Activated CD4-positive, CD25-positive, alpha-beta regulatory T cell treated with anti-CD3 and anti-CD28 coated beads, Interleukin-2, amount 50 U/mL, for 24 hours (primary cell): ENCODE data around the gene TCF4.

ENCODE experiments used
- ATAC-seq, 2 donors: fragments of 150-1000 bp; cut with Tn5 transposase; one replicate each; pipeline ENCODE4 v1.10.0; 2021; ENCODE audit warnings: mild to moderate bottlenecking in 1 of 2, moderate library complexity in 1 of 2

TCF4 gene

GRCh38 chr18:55501982-55502710, 85.8 kb downstream of the TCF4 start:
- ATAC-seq: no peak

DNA sequence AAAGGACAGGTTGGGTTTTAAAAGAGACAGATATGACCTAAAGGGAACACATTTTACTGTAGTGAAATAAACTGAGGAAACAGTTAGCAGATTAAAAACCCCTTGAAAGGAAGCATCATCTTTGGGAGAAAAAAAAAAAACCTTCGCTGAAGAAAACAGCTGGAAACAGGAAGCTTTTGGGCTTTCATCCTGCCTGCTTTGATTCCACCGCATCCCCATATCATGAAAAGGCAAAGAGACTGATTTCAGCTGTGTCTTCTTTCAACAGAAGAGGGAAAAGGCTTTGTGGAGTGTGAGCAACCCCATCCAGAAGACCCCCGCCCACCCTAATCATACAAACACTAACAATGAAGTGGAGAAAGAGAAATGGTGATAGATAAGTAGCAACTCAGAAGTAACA, 86.4 kb downstream of the TCF4 start:
- no peak for ATAC-seq

DNA sequence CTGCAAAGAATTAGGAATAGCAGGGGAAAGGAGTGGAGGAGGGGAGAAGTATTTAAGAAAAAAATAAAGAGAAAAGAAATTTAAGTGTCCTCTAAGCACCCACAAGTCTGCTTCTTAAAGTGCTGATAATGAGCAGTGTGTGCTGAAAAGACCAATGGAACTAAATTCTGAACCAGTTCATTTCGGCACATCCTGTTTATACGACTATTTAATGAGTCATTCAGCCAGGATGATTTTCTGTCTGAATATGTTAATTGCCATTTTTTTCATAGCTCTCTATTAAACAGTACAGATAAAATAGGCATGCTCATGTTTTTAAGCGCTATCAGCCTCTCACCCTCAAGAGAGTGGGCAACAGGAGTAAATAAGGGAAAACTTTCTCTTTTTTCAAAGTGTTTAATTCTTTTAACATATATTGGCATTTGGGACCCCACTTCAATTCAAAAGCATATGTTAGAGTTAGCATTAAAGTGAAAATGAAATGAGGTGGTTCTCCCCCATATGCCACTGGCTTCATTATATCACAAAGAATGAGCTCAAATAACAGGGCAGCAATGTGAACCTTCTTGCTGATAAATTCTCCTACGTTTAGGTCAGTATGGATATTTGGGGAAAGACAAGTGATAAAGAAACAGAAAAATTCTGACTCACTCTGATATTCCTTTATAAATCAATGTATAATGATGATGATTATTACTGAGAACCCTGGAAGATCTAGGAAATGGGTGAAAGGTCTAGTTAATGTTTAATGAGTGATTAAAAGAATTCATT, 87.5 kb downstream of the TCF4 start:
- ATAC-seq: peak in 1 of 2 donors; percentile 10

DNA sequence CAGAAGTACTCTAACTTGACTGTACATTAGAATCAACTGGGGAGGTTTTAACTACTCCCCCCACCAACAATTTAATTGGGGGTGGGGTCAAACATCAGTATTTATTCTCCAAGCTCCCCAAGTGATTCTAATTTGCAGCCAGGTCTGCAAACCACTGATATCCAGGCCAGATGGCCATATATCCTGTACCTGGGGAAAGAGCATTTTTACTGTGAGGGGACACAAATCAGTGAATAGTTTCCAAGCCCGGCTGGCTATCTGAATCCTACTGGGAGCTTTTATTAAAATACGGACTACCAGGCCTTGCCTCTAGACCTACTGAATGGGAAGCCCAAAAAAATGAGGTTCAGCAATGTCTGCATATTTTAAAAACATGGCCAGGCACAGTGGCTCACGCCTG, 88.5 kb downstream of the TCF4 start:
- no peak for ATAC-seq

DNA sequence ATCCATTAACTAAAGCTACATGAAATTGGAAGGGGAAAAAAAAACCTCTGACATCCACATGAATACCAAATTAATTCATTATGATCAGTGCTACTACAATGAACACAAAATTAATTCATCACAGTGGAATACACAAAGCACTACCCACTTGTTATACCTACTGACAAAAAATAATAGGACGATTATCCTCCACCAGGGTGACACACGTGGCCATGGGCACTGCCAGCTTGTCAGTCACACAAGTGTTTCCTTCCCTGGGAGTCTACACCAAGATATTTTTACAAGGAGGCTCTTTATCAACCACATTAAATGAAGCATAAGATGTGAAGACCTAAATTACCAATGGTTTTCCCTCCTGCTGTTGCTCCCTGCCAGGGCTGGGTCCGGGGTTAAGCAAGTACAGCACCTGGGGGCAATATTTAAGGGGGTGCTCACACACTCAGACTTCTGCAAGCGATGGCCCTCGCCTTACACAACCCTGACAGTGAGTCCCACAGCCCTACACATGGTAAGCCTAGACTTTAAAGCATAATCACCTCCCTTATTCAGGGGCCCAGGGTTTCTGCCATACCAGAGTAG, 90.1 kb downstream of the TCF4 start:
- ATAC-seq: peak in 1 of 2 donors; percentile 13

- ATAC-seq: no peak
Observed at GRCh38 chr18:55494899-55495298, 93.1 kb downstream of the TCF4 start.

DNA sequence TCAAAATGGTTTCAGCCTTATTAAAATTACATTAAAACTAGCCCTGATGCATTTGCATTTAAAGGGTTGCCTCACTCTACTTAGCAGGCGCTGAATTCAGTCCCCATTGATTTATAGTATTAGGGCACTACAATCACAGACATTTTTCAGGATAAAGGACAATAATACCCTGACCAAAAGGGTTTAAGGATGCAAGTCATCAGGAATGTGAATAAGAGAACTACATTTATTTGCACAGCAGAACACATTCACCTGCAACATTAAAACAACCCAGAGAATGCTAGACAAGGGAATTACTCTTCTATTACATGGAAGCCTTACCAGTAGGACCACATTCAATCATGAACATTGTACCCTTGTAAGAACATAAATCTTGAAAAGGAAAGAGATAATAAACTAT, 93.6 kb downstream of the TCF4 start:
- ATAC-seq: no peak

DNA sequence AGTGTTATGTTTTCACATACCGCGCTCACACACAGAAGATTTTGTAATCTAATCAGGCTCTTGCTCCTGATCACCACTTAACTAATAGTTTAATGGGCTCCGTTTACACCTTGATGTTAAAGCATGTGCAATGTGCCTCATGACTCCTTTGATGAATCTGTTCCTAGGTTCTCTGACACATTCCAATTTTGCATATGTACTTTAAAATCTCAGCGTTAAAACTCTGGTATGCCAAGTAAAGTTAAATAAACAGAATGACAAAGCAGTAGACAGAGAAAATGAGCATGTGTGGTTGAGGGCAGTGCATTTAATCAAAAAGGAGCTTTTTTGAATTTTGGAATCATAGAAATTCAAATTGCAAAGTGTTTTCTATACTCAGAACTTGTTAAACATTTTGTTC, 96.4 kb downstream of the TCF4 start:
- ATAC-seq: no peak

DNA sequence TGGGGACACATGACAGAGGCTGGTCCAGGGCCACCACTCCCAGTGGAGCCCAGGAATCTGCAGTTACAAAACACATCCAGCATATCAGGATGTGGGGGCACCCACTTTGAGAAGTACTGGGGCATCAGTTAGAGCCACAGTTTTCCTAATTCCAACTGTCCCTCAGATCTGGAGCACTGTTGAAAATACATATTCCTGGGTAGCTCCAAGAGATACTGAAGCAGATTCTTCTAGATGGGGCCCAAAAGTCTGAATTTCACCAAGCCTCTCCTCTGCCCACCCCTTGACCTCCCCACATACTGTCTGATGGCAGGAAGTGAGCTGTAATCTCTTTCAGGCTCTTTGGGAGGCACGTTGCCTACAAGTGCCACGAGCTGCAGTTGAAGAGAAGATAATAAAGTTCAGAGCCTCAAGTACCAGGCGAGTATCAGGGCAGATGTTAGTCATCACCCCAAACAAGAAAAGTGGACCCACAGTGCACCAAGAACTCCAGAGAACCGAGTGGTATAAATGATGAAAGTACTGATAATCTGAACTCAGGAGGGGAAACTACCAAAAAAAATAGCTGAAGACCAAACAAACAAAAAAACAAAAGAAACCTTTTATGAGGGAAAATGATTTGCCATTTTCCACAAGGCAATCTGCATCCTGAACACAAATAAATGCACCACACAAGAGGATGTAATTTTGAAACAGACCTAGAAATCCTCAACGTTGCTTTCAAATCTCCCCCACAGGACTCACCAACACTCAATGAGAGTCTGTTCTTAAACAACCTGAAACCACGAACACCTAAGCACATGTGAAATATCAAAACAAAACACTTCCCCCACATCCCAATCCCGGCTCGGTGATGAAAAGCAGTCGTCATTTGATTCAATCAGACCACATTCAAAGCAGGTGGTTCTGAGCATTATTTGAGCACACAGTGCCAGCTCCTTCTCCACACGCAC, 98.7 kb downstream of the TCF4 start:
- peak in 1 of 2 donors; percentile 33 for ATAC-seq

- ATAC-seq: no peak
Observed at GRCh38 chr18:55488473-55488872, 99.5 kb downstream of the TCF4 start.

- ATAC-seq: no peak
Observed at GRCh38 chr18:55487997-55488396, 100.0 kb downstream of the TCF4 start.

GRCh38 chr18:55486936-55487335, 101.1 kb downstream of the TCF4 start:
- ATAC-seq: no peak

GRCh38 chr18:55485666-55486065, 102.3 kb downstream of the TCF4 start:
- no peak for ATAC-seq

GRCh38 chr18:55484773-55485172, 103.2 kb downstream of the TCF4 start:
- no peak for ATAC-seq

- ATAC-seq: no peak
Observed at GRCh38 chr18:55483266-55483871, 104.6 kb downstream of the TCF4 start.

GRCh38 chr18:55479656-55480420, 108.2 kb downstream of the TCF4 start:
- ATAC-seq: no peak

GRCh38 chr18:55477860-55478581, 110.0 kb downstream of the TCF4 start:
- ATAC-seq: no peak

GRCh38 chr18:55477499-55477859, 110.5 kb downstream of the TCF4 start:
- peak; percentile 73 to 77 for ATAC-seq

GRCh38 chr18:55475916-55476315, 112.1 kb downstream of the TCF4 start:
- ATAC-seq: no peak

- no peak for ATAC-seq
Observed at GRCh38 chr18:55475467-55475866, 112.5 kb downstream of the TCF4 start.

- no peak for ATAC-seq
Observed at GRCh38 chr18:55473560-55473959, 114.4 kb downstream of the TCF4 start.
